OCI-LY1 (cell line): ENCODE results near the gene LRRC41.

ENCODE experiments used
- H2AFZ ChIP-seq: fragments of 200-600 bp; sonication (generic), shearing (Covaris generic); 2 replicates; pipeline ENCODE4 v1.6.0; 2014; ENCODE audit warnings: antibody characterized with exemption, mild to moderate bottlenecking, low read length
- H3F3A ChIP-seq: fragments of 200-600 bp; sonication (generic), shearing (Covaris generic); 2 replicates; pipeline ENCODE4 v1.6.0; 2014; ENCODE audit warnings: mild to moderate bottlenecking, antibody characterized with exemption, low read length, moderate library complexity; ENCODE audit not compliant: insufficient read depth
- H3K27ac ChIP-seq: fragments of 200-600 bp; sonication (generic); 2 replicates; pipeline ENCODE4 v1.5.1; 2014; ENCODE audit warnings: low read length, mixed run types, mild to moderate bottlenecking, low read depth; ENCODE audit not compliant: poor library complexity, severe bottlenecking
- H3K27me3 ChIP-seq: fragments of 200-600 bp; sonication (generic); 2 replicates; pipeline ENCODE4 v1.6.0; 2014; ENCODE audit warnings: antibody characterized with exemption, mild to moderate bottlenecking, low read length, moderate library complexity; ENCODE audit not compliant: insufficient read depth
- H3K36me3 ChIP-seq: fragments of 200-600 bp; sonication (generic); 2 replicates; pipeline ENCODE4 v1.6.1; 2014; ENCODE audit warnings: mild to moderate bottlenecking, antibody characterized with exemption, low read length, moderate library complexity, mixed read lengths; ENCODE audit not compliant: insufficient read depth
- H3K4me1 ChIP-seq: fragments of 200-600 bp; sonication (generic); 2 replicates; pipeline ENCODE4 v1.5.1; 2014; ENCODE audit warnings: mild to moderate bottlenecking, low read length, moderate library complexity; ENCODE audit not compliant: insufficient read depth, severe bottlenecking
- H3K4me2 ChIP-seq: fragments of 200-600 bp; sonication (generic), shearing (Covaris generic); 2 replicates; pipeline ENCODE4 v1.6.1; 2014; ENCODE audit warnings: low read length
- H3K4me3 ChIP-seq: fragments of 200-600 bp; sonication (generic); 2 replicates; pipeline ENCODE4 v1.5.1; 2014; ENCODE audit warnings: low read length, low read depth, mild to moderate bottlenecking, mixed read lengths; ENCODE audit not compliant: poor library complexity, severe bottlenecking
- H3K79me2 ChIP-seq: fragments of 200-600 bp; shearing (Covaris generic); 2 replicates; pipeline ENCODE4 v1.6.1; 2016; ENCODE audit warnings: mixed run types, low read length, mixed read lengths; ENCODE audit not compliant: insufficient read depth
- H3K9ac ChIP-seq: fragments of 200-600 bp; sonication (generic), shearing (Covaris generic); 2 replicates; pipeline ENCODE4 v1.6.1; 2014; ENCODE audit warnings: mild to moderate bottlenecking, low read length, mixed read lengths
- H3K9me2 ChIP-seq: fragments of 200-600 bp; sonication (generic), shearing (Covaris generic); 2 replicates; pipeline ENCODE4 v1.6.1; 2014; ENCODE audit warnings: low read depth, mild to moderate bottlenecking, low read length, mixed read lengths
- H3K9me3 ChIP-seq: fragments of 200-600 bp; shearing (Covaris generic); 2 replicates; pipeline ENCODE4 v1.6.1; 2014; ENCODE audit warnings: low read length, mixed read lengths
- H4K20me1 ChIP-seq: fragments of 200-600 bp; sonication (generic), shearing (Covaris generic); 2 replicates; pipeline ENCODE4 v1.6.0; 2016; ENCODE audit warnings: mild to moderate bottlenecking, low read length; ENCODE audit not compliant: insufficient read depth
- CTCF ChIP-seq: fragments of 200-600 bp; sonication (generic), shearing (Covaris generic); IDR thresholded peaks from 2 replicates; pipeline ENCODE4 v1.5.1; 2017; ENCODE audit warnings: mild to moderate bottlenecking, antibody characterized with exemption, low read length, moderate library complexity, mixed read lengths
- EZH2 ChIP-seq: fragments of 200-600 bp; sonication (generic), shearing (Covaris generic); IDR thresholded peaks from 2 replicates; pipeline ENCODE4 v1.8.0; 2017; ENCODE audit warnings: borderline replicate concordance, mixed run types, mild to moderate bottlenecking, antibody characterized with exemption, low read length, moderate library complexity, mixed read lengths

LRRC41 gene

GRCh38 chr1:46280092-46280491, 23.3 kb downstream of the LRRC41 start:
- H4K20me1 ChIP-seq, result no peaks in the 10 kb centered on the region
- H3K9me3 ChIP-seq, result no peaks in the 10 kb centered on the region
- no peak overlapping the region for H3K9ac ChIP-seq
- H3K4me2 ChIP-seq, result no peak overlapping the region
- H3K36me3 ChIP-seq, result peaks cover 79% of the 10 kb centered on the region
- no peaks in the 10 kb centered on the region for H3F3A ChIP-seq
- no peak overlapping the region for H3K4me3 ChIP-seq
- TF ChIP-seq CTCF (no peak), EZH2 (no peak)
- peaks cover 4% of the 10 kb centered on the region for H3K4me1 ChIP-seq
- no peaks in the 10 kb centered on the region for H3K79me2 ChIP-seq
- H3K27ac ChIP-seq, result no peak overlapping the region
- no peak overlapping the region for H2AFZ ChIP-seq
- no peaks in the 10 kb centered on the region for H3K9me2 ChIP-seq
- H3K27me3 ChIP-seq, result no peaks in the 10 kb centered on the region

GRCh38 chr1:46278807-46279206, 24.6 kb downstream of the LRRC41 start:
- no peak for TF ChIP-seq CTCF
- TF ChIP-seq EZH2, result no peak
- Histone ChIP-seq H2AFZ (no peak overlapping the region), H3K4me3 (no peak overlapping the region), H3F3A (no peaks in the 10 kb centered on the region), H4K20me1 (no peaks in the 10 kb centered on the region), H3K4me1 (no peaks in the 10 kb centered on the region), H3K9me3 (no peaks in the 10 kb centered on the region), H3K4me2 (no peak overlapping the region), H3K36me3 (peaks cover 82% of the 10 kb centered on the region), H3K9ac (no peak overlapping the region), H3K27ac (no peak overlapping the region), H3K27me3 (no peaks in the 10 kb centered on the region), H3K79me2 (no peaks in the 10 kb centered on the region), H3K9me2 (no peaks in the 10 kb centered on the region)

GRCh38 chr1:46277658-46278373, 25.6 kb downstream of the LRRC41 start:
- no peak overlapping the region for H3K4me3 ChIP-seq
- no peaks in the 10 kb centered on the region for H3K79me2 ChIP-seq
- H3K9me2 ChIP-seq, result no peaks in the 10 kb centered on the region
- no peaks in the 10 kb centered on the region for H3K27me3 ChIP-seq
- no peaks in the 10 kb centered on the region for H4K20me1 ChIP-seq
- no peak overlapping the region for H3K4me2 ChIP-seq
- no peak overlapping the region for H3K9ac ChIP-seq
- H3K36me3 ChIP-seq, result peaks cover 92% of the 10 kb centered on the region
- TF ChIP-seq EZH2, result no peak
- no peak for TF ChIP-seq CTCF
- H3K9me3 ChIP-seq, result no peaks in the 10 kb centered on the region
- no peaks in the 10 kb centered on the region for H3F3A ChIP-seq
- no peak overlapping the region for H2AFZ ChIP-seq
- H3K27ac ChIP-seq, result no peak overlapping the region
- H3K4me1 ChIP-seq, result no peaks in the 10 kb centered on the region
